Caco-2 (cell line): ENCODE measurements around the gene DMBX1. TPM values are rescaled to one million over a fixed set of nuclear protein-coding genes. Genes with fewer than 3 reads are reported as not detected.

ENCODE experiments used
- BruUV-seq: library from RNA; stranded (reverse); fragments of 400-500 nt; replicated peaks from 2 replicates; lab custom pipeline; 2021; lab: Mats Ljungman, UMichigan
- CTCF ChIA-PET: fragments of 300-600 bp; sonication (Branson Sonifier 250); formaldehyde crosslinking; loops from one replicate; lab custom pipeline; 2022; ENCODE audit warnings: antibody characterized with exemption; lab: Charles Lee
- POLR2A ChIA-PET: fragments of 300-600 bp; sonication (Branson Sonifier 250); formaldehyde crosslinking; loops from one replicate; lab custom pipeline; 2022; ENCODE audit warnings: antibody characterized with exemption; lab: Charles Lee
- DNase-seq, 2 experiments: peaks; one replicate each; pipeline versions ENCODE4 v3.0.0 to v3.0.0-alpha.2; 2020 to 2022
- H3K27me3 ChIP-seq: replicated peaks from 2 replicates; pipeline ENCODE4 v1.6.0; 2011; ENCODE audit warnings: low read length; ENCODE audit not compliant: control insufficient read depth, insufficient read depth
- H3K36me3 ChIP-seq: 2 replicates; pipeline ENCODE4 v1.5.1; 2011; ENCODE audit warnings: low read length; ENCODE audit not compliant: control insufficient read depth, insufficient read depth
- H3K4me1 ChIP-seq: fragments of 250-450 bp; sonication (Bioruptor Pico); 2 replicates; pipeline ENCODE4 v1.5.1; 2020; ENCODE audit warnings: mild to moderate bottlenecking
- H3K4me3 ChIP-seq: 2 replicates; pipeline ENCODE4 v1.5.1; 2011; ENCODE audit warnings: low read depth, mild to moderate bottlenecking, control low read depth, low read length
- H3K9me3 ChIP-seq: fragments of 250-450 bp; sonication (Bioruptor Pico); 2 replicates; pipeline ENCODE4 v1.5.1; 2020; ENCODE audit warnings: mild to moderate bottlenecking, moderate library complexity
- H3K27ac Mint-ChIP-seq: one replicate; pipeline ENCODE4 v1.8.0; 2022; ENCODE audit warnings: mixed read lengths; ENCODE audit not compliant: unreplicated experiment
- H3K27me3 Mint-ChIP-seq: one replicate; pipeline ENCODE4 v1.8.0; 2022; ENCODE audit warnings: mixed read lengths; ENCODE audit not compliant: insufficient read depth, unreplicated experiment
- H3K36me3 Mint-ChIP-seq: one replicate; pipeline ENCODE4 v1.8.0; 2022; ENCODE audit warnings: mild to moderate bottlenecking, mixed read lengths; ENCODE audit not compliant: insufficient read depth, unreplicated experiment
- H3K4me1 Mint-ChIP-seq: one replicate; pipeline ENCODE4 v1.8.0; 2022; ENCODE audit warnings: low read depth, mixed read lengths; ENCODE audit not compliant: unreplicated experiment
- H3K4me3 Mint-ChIP-seq: one replicate; pipeline ENCODE4 v1.8.0; 2022; ENCODE audit warnings: mild to moderate bottlenecking, moderate library complexity, mixed read lengths; ENCODE audit not compliant: unreplicated experiment
- H3K9me3 Mint-ChIP-seq: one replicate; pipeline ENCODE4 v1.8.0; 2022; ENCODE audit warnings: mixed read lengths; ENCODE audit not compliant: unreplicated experiment
- intact Hi-C: fragments of 100-400 bp; cut with micrococcal nuclease; formaldehyde crosslinking; loops from one replicate; pipeline ENCODE4 v1.10.0; 2022; ENCODE audit not compliant: unreplicated experiment
- total RNA-seq: library from RNA; stranded (reverse); gene quantifications from 2 replicates; pipeline ENCODE4 v1.2.3, GENCODE V29; 2022
- TF ChIP-seq, protein P1 (sequence below), 2 experiments: fragments of 200-600 bp in 1 of 2; IDR thresholded peaks; 1 replicate in 1 of 2; 2 replicates in 1 of 2; pipeline versions ENCODE4 v1.5.1 to v1.8.0; 2011 to 2022; ENCODE audit warnings: antibody characterized with exemption in 1 of 2, control low read depth in 1 of 2, inconsistent platforms in 1 of 2, low read depth in 1 of 2, low read length in 1 of 2, mild to moderate bottlenecking in 1 of 2, moderate library complexity in 1 of 2; ENCODE audit not compliant: insufficient read depth in 1 of 2, severe bottlenecking in 1 of 2, unreplicated experiment in 1 of 2

The DMBX1 gene
- total RNA-seq, 1 experiment from 2014 or later = 0.16 TPM

DNA sequence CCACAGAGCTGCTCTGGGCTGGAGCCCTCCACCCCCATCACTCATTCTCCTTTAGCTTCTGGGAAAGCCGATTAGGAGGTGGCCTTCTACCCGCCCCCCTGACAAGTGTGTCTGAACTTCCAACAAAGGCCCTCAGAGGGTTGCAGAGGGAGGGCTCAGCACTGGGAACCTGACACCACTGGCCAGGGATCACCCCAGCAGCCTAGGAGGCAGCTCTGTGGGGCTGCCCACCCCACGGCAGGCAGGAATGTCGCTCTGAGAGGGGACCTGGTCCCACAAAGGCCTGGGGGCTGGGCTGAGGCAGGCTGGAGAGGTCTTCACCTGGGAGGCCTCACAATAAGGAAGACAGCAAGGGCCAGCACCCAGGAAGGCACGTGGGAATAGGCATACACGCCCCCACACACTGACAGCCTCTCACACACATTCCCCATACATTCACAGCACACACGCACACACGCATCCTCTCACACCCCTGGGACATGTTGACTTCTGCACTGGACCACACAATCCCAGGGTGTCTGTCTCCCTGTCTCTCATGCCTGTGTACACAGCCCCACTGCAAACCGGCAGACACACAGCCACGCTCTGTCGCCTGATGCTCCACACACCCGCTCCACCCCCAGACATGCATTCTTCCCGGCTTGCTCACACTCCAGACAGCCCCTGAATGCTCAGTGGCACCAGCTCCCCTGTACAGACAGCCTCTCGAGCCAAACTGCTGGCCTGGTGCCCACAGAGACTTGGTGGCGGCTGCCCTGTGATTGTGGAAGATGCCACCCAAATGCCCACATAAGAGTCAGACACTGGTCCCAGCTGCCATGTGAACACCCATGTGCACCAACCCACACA lies 30.7 kb downstream of the DMBX1 start:
- Histone ChIP-seq H3K27me3 (no peaks in the 10 kb centered on the region), H3K4me3 (no peak overlapping the region), H3K9me3 (no peaks in the 10 kb centered on the region), H3K4me1 (peaks cover 7% of the 10 kb centered on the region; the same call in 1 of the 2 replicates), H3K36me3 (no peaks in the 10 kb centered on the region)
- Mint-ChIP-seq H3K36me3 (no peaks in the 10 kb centered on the region), H3K27ac (no peak overlapping the region), H3K4me1 (no peaks in the 10 kb centered on the region), H3K9me3 (no peaks in the 10 kb centered on the region), H3K4me3 (no peak overlapping the region), H3K27me3 (no peaks in the 10 kb centered on the region)
- POLR2A ChIA-PET = no interaction called here
- no peak for DNase-seq
- no TSS peak for BruUV-seq
- intact Hi-C loops = no loop called here
- CTCF ChIA-PET = interaction anchor here (1.3 kb wide), 1 partner anchor 43 kb away, joined by 4 read pairs; no protein-coding TSS in a partner anchor
- TF ChIP-seq, protein P1, sequence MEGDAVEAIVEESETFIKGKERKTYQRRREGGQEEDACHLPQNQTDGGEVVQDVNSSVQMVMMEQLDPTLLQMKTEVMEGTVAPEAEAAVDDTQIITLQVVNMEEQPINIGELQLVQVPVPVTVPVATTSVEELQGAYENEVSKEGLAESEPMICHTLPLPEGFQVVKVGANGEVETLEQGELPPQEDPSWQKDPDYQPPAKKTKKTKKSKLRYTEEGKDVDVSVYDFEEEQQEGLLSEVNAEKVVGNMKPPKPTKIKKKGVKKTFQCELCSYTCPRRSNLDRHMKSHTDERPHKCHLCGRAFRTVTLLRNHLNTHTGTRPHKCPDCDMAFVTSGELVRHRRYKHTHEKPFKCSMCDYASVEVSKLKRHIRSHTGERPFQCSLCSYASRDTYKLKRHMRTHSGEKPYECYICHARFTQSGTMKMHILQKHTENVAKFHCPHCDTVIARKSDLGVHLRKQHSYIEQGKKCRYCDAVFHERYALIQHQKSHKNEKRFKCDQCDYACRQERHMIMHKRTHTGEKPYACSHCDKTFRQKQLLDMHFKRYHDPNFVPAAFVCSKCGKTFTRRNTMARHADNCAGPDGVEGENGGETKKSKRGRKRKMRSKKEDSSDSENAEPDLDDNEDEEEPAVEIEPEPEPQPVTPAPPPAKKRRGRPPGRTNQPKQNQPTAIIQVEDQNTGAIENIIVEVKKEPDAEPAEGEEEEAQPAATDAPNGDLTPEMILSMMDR (IDR thresholded peaks at IDR 0.05; ENCODE audit: insufficient read depth in 1 of 2, low read depth in 1 of 2, low read length in 1 of 2, severe bottlenecking in 1 of 2, unreplicated experiment in 1 of 2) = no peak

DNA sequence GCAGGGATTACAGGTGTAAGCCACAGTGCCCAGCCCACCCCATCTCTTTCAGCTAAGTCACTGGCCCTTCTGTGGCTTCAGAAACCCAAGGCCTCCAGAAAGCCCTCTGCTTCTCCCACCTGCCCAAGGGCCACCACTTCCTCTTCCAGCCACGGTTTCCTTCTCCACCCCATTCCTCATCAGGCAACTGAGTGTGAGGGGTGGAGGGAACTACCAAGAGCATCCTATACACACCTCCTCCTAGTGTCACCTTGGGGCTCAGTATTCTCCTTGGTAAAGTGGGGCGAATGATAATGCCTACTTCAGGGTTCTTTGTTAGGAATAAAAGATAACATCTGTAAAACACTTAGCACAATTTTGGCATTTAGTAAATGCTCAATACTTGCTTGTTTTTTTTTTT lies 31.8 kb downstream of the DMBX1 start:
- no peaks in the 10 kb centered on the region for H3K36me3 ChIP-seq
- POLR2A ChIA-PET = no interaction called here
- CTCF ChIA-PET = interaction anchor here (0.8 to 1.3 kb wide), 2 partner anchors 8 to 44 kb away, joined by 4 to 9 read pairs; no protein-coding TSS in a partner anchor
- no peak for DNase-seq
- H3K4me1 Mint-ChIP-seq = no peaks in the 10 kb centered on the region
- intact Hi-C loops = no loop called here
- no peak overlapping the region for H3K4me3 Mint-ChIP-seq
- H3K4me3 ChIP-seq = no peak overlapping the region
- no TSS peak for BruUV-seq
- no peak overlapping the region for H3K27ac Mint-ChIP-seq
- H3K36me3 Mint-ChIP-seq = no peaks in the 10 kb centered on the region
- H3K27me3 Mint-ChIP-seq = no peaks in the 10 kb centered on the region
- H3K4me1 ChIP-seq = peaks cover 7% of the 10 kb centered on the region; the same call in 1 of the 2 replicates
- TF ChIP-seq, protein P1 (IDR thresholded peaks at IDR 0.05; ENCODE audit: insufficient read depth in 1 of 2, low read depth in 1 of 2, low read length in 1 of 2, severe bottlenecking in 1 of 2, unreplicated experiment in 1 of 2) = no peak
- H3K27me3 ChIP-seq = no peaks in the 10 kb centered on the region
- no peaks in the 10 kb centered on the region for H3K9me3 Mint-ChIP-seq
- H3K9me3 ChIP-seq = no peaks in the 10 kb centered on the region

DNA sequence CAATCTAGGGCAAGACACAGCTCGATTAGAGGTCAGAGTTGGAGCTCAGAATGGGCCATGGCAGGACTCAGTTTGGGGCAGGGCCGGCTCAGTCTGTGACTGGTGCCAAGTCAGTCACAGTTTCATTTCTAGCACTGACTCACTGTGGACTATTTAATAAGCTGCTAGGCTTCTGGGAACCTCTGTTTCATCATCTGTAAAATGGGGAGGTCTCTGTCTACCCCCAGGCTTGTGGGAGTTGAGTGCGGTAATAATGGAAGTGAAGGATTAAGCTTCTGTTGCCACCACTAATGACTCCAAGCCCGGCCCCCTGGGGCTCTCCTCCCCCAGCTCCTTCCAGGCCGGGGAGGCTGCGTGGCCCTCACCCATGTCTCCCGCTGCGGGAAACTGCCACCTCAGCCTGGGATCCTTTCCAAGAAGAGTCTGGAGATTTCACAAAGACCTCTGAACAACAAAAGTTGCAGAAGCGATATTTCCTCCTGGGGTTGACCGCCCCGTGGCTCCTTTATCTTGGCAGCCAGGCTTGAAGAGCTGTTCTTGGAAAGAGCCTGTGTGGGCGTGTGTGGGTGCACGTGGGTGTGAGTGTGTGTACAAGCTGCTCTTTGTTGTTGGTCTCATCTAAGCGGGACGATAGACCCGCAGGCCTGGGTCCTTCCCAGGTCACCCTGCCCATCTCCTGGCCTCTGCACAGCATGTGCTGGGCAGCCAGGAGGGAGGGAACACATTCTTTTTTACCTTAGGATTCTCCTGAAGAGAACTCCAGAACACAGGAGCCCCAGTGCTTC lies 32.7 kb downstream of the DMBX1 start:
- no peaks in the 10 kb centered on the region for H3K9me3 ChIP-seq
- H3K4me1 ChIP-seq = peaks cover under 1% of the 10 kb centered on the region; the same call in 1 of the 2 replicates
- BruUV-seq = no TSS peak
- no peak overlapping the region for H3K4me3 ChIP-seq
- Mint-ChIP-seq H3K9me3 (no peaks in the 10 kb centered on the region), H3K4me1 (no peaks in the 10 kb centered on the region), H3K36me3 (no peaks in the 10 kb centered on the region), H3K27ac (no peak overlapping the region), H3K27me3 (no peaks in the 10 kb centered on the region), H3K4me3 (no peak overlapping the region)
- no peaks in the 10 kb centered on the region for H3K36me3 ChIP-seq
- intact Hi-C loops = no loop called here
- CTCF ChIA-PET = no interaction called here
- DNase-seq = no peak
- POLR2A ChIA-PET = no interaction called here
- TF ChIP-seq, protein P1 (IDR thresholded peaks at IDR 0.05; ENCODE audit: insufficient read depth in 1 of 2, low read depth in 1 of 2, low read length in 1 of 2, severe bottlenecking in 1 of 2, unreplicated experiment in 1 of 2) = no peak
- no peaks in the 10 kb centered on the region for H3K27me3 ChIP-seq
